Loucy (cell line): Measurements from ENCODE around the gene SUCLG2.

Experiments used
- H2AFZ ChIP-seq: fragments of 200-600 bp; sonication (generic); 2 replicates; pipeline ENCODE4 v1.6.0; 2016; ENCODE audit warnings: antibody characterized with exemption, mild to moderate bottlenecking, low read length, moderate library complexity
- H3F3A ChIP-seq: fragments of 200-600 bp; 2 replicates; pipeline ENCODE4 v1.6.0; 2016; ENCODE audit warnings: antibody characterized with exemption, low read depth, mild to moderate bottlenecking
- H3K27me3 ChIP-seq: fragments of 200-600 bp; sonication (generic); 2 replicates; pipeline ENCODE4 v1.6.1; 2014; ENCODE audit warnings: low read length, mild to moderate bottlenecking; ENCODE audit not compliant: insufficient read depth, poor library complexity, severe bottlenecking
- H3K36me3 ChIP-seq: fragments of 200-600 bp; sonication (generic); 2 replicates; pipeline ENCODE4 v1.6.1; 2016; ENCODE audit warnings: low read length; ENCODE audit not compliant: insufficient read depth
- H3K4me1 ChIP-seq: fragments of 200-600 bp; sonication (generic); 2 replicates; pipeline ENCODE4 v1.5.1; 2014; ENCODE audit warnings: low read length, mild to moderate bottlenecking; ENCODE audit not compliant: insufficient read depth, poor library complexity, severe bottlenecking
- H3K4me2 ChIP-seq: fragments of 200-600 bp; sonication (generic); 2 replicates; pipeline ENCODE4 v1.6.0; 2014; ENCODE audit warnings: antibody characterized with exemption, low read length, low read depth, mild to moderate bottlenecking; ENCODE audit not compliant: poor library complexity, severe bottlenecking
- H3K4me3 ChIP-seq: fragments of 200-600 bp; sonication (generic); 2 replicates; pipeline ENCODE4 v1.5.1; 2014; ENCODE audit warnings: low read length, mild to moderate bottlenecking, mixed read lengths; ENCODE audit not compliant: poor library complexity, severe bottlenecking
- H3K79me2 ChIP-seq: fragments of 200-600 bp; sonication (generic); 2 replicates; pipeline ENCODE4 v1.6.1; 2014; ENCODE audit warnings: low read length; ENCODE audit not compliant: insufficient read depth
- H3K9ac ChIP-seq: fragments of 200-600 bp; sonication (generic); 2 replicates; pipeline ENCODE4 v1.6.0; 2014; ENCODE audit warnings: mild to moderate bottlenecking, low read depth, low read length, moderate library complexity; ENCODE audit not compliant: poor library complexity, severe bottlenecking
- H3K9me2 ChIP-seq: fragments of 200-600 bp; sonication (generic); replicated peaks from 2 replicates; pipeline ENCODE4 v1.6.1; 2016; ENCODE audit warnings: low read depth, low read length, mixed read lengths
- H3K9me3 ChIP-seq: fragments of 200-600 bp; sonication (generic); 2 replicates; pipeline ENCODE4 v1.6.1; 2014; ENCODE audit warnings: mild to moderate bottlenecking, antibody characterized with exemption, low read length, low read depth; ENCODE audit not compliant: insufficient read depth
- H4K20me1 ChIP-seq: fragments of 200-600 bp; sonication (generic); 2 replicates; pipeline ENCODE4 v1.6.0; 2014; ENCODE audit warnings: antibody characterized with exemption, low read length, mild to moderate bottlenecking; ENCODE audit not compliant: insufficient read depth, poor library complexity, severe bottlenecking
- EZH2phosphoT487 ChIP-seq: fragments of 200-600 bp; IDR thresholded peaks from 2 replicates; pipeline ENCODE4 v1.6.1; 2018; ENCODE audit warnings: antibody characterized with exemption, mild to moderate bottlenecking, moderate library complexity, borderline replicate concordance
- TF ChIP-seq, protein P1 (sequence below): fragments of 200-600 bp; sonication (generic); conservative IDR thresholded peaks from 2 replicates; pipeline ENCODE4 v1.5.1; 2014; ENCODE audit warnings: mild to moderate bottlenecking, antibody characterized with exemption, low read length

The SUCLG2 gene

DNA sequence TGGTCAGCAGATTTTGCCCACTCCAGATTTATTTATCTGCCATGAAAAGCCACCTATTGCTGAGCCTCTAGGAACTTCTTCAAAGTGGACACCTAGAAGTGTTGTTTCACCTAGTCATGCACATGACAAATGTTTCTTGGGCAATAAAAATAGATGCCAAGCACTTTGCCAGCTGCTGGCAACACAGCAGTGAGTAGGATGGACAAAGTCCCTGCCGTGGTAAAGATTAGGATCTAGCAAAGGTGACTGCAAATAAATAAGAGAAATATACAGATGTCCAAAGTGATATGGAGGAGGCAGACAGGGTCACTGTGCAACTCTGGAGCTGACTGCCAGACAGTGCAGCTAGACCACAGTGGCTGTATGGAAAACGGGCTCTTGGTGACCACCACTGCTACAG, 137.9 kb downstream of the SUCLG2 start:
- Histone ChIP-seq H3K36me3 (no peaks in the 10 kb centered on the region), H3K9me3 (no peaks in the 10 kb centered on the region), H3K9me2 (no peaks in the 10 kb centered on the region), H4K20me1 (no peaks in the 10 kb centered on the region), H3K79me2 (no peaks in the 10 kb centered on the region), H3K4me2 (no peak overlapping the region), H3K4me3 (no peak overlapping the region), H3K27me3 (no peaks in the 10 kb centered on the region), H3K4me1 (no peaks in the 10 kb centered on the region), H3K9ac (no peak overlapping the region), H3F3A (no peaks in the 10 kb centered on the region; the same call in 1 of the 2 replicates), H2AFZ (no peak overlapping the region)
- no peak for TF ChIP-seq EZH2phosphoT487

DNA sequence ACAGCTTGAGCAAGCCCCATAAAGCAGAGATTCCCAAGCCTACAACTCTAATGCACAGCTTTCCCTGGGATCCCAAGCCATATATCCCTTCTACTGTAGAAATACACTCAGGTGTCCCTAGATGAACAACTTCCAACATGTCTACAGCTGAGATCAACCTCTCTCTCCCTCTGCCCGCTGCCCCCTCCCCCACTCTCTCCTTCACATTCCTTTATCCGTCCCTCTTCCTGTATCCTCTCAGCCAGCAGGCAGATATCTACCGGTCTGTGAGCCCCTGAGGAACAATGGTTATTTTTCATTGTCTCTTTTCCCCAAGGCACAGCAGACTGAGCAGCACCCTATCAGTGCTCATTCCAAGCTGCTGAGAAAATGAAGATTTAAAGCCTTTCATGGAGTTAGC, 138.6 kb downstream of the SUCLG2 start:
- no peaks in the 10 kb centered on the region for H3K9me3 ChIP-seq
- no peak overlapping the region for H3K4me2 ChIP-seq
- no peak overlapping the region for H2AFZ ChIP-seq
- no peaks in the 10 kb centered on the region for H3K79me2 ChIP-seq
- no peaks in the 10 kb centered on the region for H3K4me1 ChIP-seq
- H3F3A ChIP-seq = no peaks in the 10 kb centered on the region; the same call in 1 of the 2 replicates
- H3K9me2 ChIP-seq = no peaks in the 10 kb centered on the region
- no peaks in the 10 kb centered on the region for H4K20me1 ChIP-seq
- H3K9ac ChIP-seq = no peak overlapping the region
- H3K27me3 ChIP-seq = no peaks in the 10 kb centered on the region
- no peak overlapping the region for H3K4me3 ChIP-seq
- H3K36me3 ChIP-seq = no peaks in the 10 kb centered on the region
- TF ChIP-seq, protein P1, sequence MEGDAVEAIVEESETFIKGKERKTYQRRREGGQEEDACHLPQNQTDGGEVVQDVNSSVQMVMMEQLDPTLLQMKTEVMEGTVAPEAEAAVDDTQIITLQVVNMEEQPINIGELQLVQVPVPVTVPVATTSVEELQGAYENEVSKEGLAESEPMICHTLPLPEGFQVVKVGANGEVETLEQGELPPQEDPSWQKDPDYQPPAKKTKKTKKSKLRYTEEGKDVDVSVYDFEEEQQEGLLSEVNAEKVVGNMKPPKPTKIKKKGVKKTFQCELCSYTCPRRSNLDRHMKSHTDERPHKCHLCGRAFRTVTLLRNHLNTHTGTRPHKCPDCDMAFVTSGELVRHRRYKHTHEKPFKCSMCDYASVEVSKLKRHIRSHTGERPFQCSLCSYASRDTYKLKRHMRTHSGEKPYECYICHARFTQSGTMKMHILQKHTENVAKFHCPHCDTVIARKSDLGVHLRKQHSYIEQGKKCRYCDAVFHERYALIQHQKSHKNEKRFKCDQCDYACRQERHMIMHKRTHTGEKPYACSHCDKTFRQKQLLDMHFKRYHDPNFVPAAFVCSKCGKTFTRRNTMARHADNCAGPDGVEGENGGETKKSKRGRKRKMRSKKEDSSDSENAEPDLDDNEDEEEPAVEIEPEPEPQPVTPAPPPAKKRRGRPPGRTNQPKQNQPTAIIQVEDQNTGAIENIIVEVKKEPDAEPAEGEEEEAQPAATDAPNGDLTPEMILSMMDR = no peak
- TF ChIP-seq EZH2phosphoT487 = no peak

DNA sequence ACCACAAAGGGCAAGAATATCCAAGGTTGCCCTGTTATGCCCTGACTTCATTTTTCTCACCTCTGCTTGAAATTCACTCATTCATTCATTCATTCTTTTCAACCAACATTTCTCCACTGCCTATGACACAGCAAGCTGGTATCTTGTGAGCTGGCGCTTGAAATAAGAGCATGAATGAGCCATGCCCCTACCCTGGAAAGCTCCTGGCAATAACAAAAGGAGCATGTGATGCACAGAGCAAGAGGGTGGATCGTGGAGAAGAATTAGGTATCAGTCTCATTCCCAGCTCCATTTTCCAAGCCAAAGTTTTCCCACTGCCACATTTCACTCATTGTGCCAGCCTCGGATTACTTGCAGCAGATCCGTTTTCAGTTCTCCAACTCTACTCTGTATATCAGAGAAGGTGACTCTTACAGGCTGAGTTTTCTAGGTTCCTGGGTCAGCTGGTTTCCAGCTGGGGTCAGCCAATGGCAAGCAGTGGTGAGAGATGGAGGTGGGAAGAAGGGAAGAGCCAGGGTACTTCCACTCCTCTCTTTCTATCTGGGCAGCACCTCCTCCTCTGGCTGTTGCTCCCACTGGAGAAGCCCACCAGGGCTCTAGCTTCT, 144.8 kb downstream of the SUCLG2 start:
- H3K9me2 ChIP-seq = no peaks in the 10 kb centered on the region

More for the DNA sequence above, 144.8 kb downstream of the SUCLG2 start:
- Histone ChIP-seq H3K36me3 (no peaks in the 10 kb centered on the region), H3K9me3 (no peaks in the 10 kb centered on the region), H3K9ac (no peak overlapping the region), H3F3A (no peaks in the 10 kb centered on the region), H3K27me3 (no peaks in the 10 kb centered on the region), H4K20me1 (no peaks in the 10 kb centered on the region), H3K79me2 (no peaks in the 10 kb centered on the region), H3K4me3 (no peak overlapping the region), H3K4me1 (no peaks in the 10 kb centered on the region), H2AFZ (no peak overlapping the region), H3K4me2 (no peak overlapping the region)
- TF ChIP-seq, protein P1 = no peak
- TF ChIP-seq EZH2phosphoT487 = no peak
